Measurements from ENCODE around the gene FMN1. TPM values are rescaled to one million over a fixed set of nuclear protein-coding genes. Genes with fewer than 3 reads are reported as not detected.

The FMN1 gene
- polyA plus RNA-seq, 1 experiment: 3.7 TPM

DNA sequence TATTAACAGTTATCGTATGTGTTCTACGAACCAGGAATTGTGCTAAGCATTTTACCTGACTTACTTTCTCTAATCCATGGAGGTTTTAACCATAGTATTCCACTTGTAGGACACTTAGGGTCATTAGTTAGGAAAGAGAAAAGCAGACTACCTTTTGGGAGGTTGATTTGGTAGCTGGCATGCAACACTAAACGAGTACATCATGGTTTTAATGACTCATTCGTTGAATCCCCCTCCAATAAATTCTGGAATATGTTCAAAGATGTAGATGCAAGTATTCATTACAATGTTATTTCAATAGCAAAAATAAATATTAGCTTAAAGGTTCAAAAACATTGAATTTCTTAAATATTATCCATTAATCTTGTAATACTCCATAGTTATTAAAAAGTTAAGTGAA is 162.5 kb downstream of the FMN1 start:
- no peak for DNase-seq (ENCODE audit: low read depth, low spot score)
- Histone ChIP-seq H3K27me3 (ENCODE audit: control insufficient read depth, insufficient read depth, low read length) (no peaks in the 10 kb centered on the region), H3K27ac (ENCODE audit: low read depth, low read length) (no peak overlapping the region), H3K9me3 (ENCODE audit: control insufficient read depth, insufficient read depth, low read length) (peaks cover 2% of the 10 kb centered on the region; the same call in 1 of the 2 replicates), H3K4me3 (ENCODE audit: low read depth, low read length) (no peak overlapping the region)
- CTCF ChIA-PET: interaction anchor here (1.3 kb wide), 1 partner anchor 370 kb away, joined by 4 read pairs; no protein-coding TSS in a partner anchor
- POLR2A ChIA-PET: no interaction called here
- no peak for TF ChIP-seq CTCF (IDR thresholded peaks at IDR 0.05; ENCODE audit: low read depth, low read length)

- DNase-seq (ENCODE audit: low read depth, low spot score): no peak
- no peak for TF ChIP-seq CTCF (IDR thresholded peaks at IDR 0.05; ENCODE audit: low read depth, low read length)
Measured at GRCh38 chr15:33031324-33031821, 163.1 kb downstream of the FMN1 start.

DNA sequence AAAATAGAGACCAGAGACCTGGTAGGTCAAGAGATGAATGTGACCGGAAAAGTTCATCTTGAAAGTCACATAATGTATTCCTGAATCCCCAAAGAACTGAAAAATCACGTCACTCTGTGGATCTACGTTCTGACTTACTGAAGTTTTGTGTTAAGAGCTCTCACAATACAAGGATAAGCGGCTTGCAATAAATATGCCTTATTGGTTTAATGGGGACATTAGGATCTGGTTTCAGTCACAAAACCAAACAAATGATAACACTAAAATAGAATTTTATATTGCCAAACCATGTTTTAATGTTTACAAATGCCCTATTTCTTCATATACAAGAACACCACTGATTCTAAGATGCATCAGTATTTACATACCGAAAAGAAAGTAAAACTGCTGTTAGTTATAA is 164.2 kb downstream of the FMN1 start:
- DNase-seq (ENCODE audit: low read depth, low spot score): no peak
- no peak overlapping the region for H3K4me3 ChIP-seq (ENCODE audit: low read depth, low read length)
- H3K9me3 ChIP-seq (ENCODE audit: control insufficient read depth, insufficient read depth, low read length): peaks cover 2% of the 10 kb centered on the region; the same call in 1 of the 2 replicates
- TF ChIP-seq CTCF (IDR thresholded peaks at IDR 0.05; ENCODE audit: low read depth, low read length): no peak
- no peaks in the 10 kb centered on the region for H3K27me3 ChIP-seq (ENCODE audit: control insufficient read depth, insufficient read depth, low read length)
- POLR2A ChIA-PET: no interaction called here
- H3K27ac ChIP-seq (ENCODE audit: low read depth, low read length): no peak overlapping the region
- CTCF ChIA-PET: interaction anchor here (1.0 kb wide), 1 partner anchor 379 kb away, joined by 4 read pairs; no protein-coding TSS in a partner anchor

More at GRCh38 chr15:33031324-33031821, 163.1 kb downstream of the FMN1 start:
- H3K27me3 ChIP-seq (ENCODE audit: control insufficient read depth, insufficient read depth, low read length): no peaks in the 10 kb centered on the region
- ChIA-PET POLR2A (no interaction called here), CTCF (interaction anchor here (1.0 kb wide), 2 partner anchors 9 to 380 kb away, joined by 4 read pairs; no protein-coding TSS in a partner anchor)
- H3K4me3 ChIP-seq (ENCODE audit: low read depth, low read length): no peak overlapping the region
- H3K9me3 ChIP-seq (ENCODE audit: control insufficient read depth, insufficient read depth, low read length): peaks cover 2% of the 10 kb centered on the region; the same call in 1 of the 2 replicates
- no peak overlapping the region for H3K27ac ChIP-seq (ENCODE audit: low read depth, low read length)

GRCh38 chr15:33029109-33029652 is 165.3 kb downstream of the FMN1 start:
- H3K27ac ChIP-seq (ENCODE audit: low read depth, low read length): no peak overlapping the region
- ChIA-PET POLR2A (no interaction called here), CTCF (interaction anchor here (0.9 kb wide), 1 partner anchor 380 kb away, joined by 5 read pairs; no protein-coding TSS in a partner anchor)
- no peak for TF ChIP-seq CTCF (IDR thresholded peaks at IDR 0.05; ENCODE audit: low read depth, low read length)
- no peak overlapping the region for H3K4me3 ChIP-seq (ENCODE audit: low read depth, low read length)
- H3K27me3 ChIP-seq (ENCODE audit: control insufficient read depth, insufficient read depth, low read length): no peaks in the 10 kb centered on the region
- no peak for DNase-seq (ENCODE audit: low read depth, low spot score)
- peaks cover 2% of the 10 kb centered on the region; the same call in 1 of the 2 replicates for H3K9me3 ChIP-seq (ENCODE audit: control insufficient read depth, insufficient read depth, low read length)

DNA sequence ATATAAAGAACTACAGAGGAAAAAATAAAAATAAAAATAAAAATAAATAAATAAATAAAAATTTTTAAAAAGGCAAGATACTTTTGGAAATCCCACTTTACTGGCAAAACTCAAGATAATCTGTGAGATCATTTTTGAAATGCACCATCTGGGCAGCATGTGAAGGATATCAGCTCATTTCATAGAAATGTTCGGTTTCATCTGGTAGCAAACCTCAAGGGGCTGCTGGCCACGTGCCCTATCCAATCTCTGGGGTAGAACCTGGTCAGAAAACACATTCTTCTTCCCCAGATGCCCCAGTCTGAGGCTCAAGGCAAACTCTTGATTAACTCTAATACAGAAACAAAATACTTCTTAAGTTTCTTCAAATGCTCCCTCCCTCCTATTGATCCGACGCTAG is 166.0 kb downstream of the FMN1 start:
- Histone ChIP-seq H3K4me3 (ENCODE audit: low read depth, low read length) (no peak overlapping the region), H3K9me3 (ENCODE audit: control insufficient read depth, insufficient read depth, low read length) (peaks cover 2% of the 10 kb centered on the region; the same call in 1 of the 2 replicates), H3K27ac (ENCODE audit: low read depth, low read length) (no peak overlapping the region), H3K27me3 (ENCODE audit: control insufficient read depth, insufficient read depth, low read length) (no peaks in the 10 kb centered on the region)
- no peak for TF ChIP-seq CTCF (IDR thresholded peaks at IDR 0.05; ENCODE audit: low read depth, low read length)
- CTCF ChIA-PET: interaction anchor here (0.9 to 1.7 kb wide), 2 partner anchors 104 to 379 kb away, joined by 5 to 8 read pairs; no protein-coding TSS in a partner anchor
- POLR2A ChIA-PET: no interaction called here
- no peak for DNase-seq (ENCODE audit: low read depth, low spot score)

Measured in AG04450 (cell line).